HEK293T (cell line): Measurements from ENCODE around the gene ASAP3.

ENCODE experiments used
- NFRKB ChIP-seq: fragments of 450-650 bp; IDR thresholded peaks from 2 replicates; pipeline ENCODE4 v1.6.1; 2016; ENCODE audit warnings: mild to moderate bottlenecking, moderate library complexity
- PKNOX1 ChIP-seq: fragments of 450-650 bp; IDR thresholded peaks from 2 replicates; pipeline ENCODE4 v1.6.1; 2016
- SP1 ChIP-seq: fragments of 450-650 bp; IDR thresholded peaks from 2 replicates; pipeline ENCODE4 v1.6.1; 2017

- TF ChIP-seq NFRKB (no peak), SP1 (no peak), PKNOX1 (no peak)
Observed at GRCh38 chr1:23514111-23514679, 30.2 kb upstream of the ASAP3 start.
